Hematopoietic multipotent progenitor cell (in vitro differentiated cells): ENCODE data around the gene HPSE2. TPM values are rescaled to one million over a fixed set of nuclear protein-coding genes. Genes with fewer than 3 reads are reported as not detected.
"Not testable (repeated sequence)": the region's sequence is repeated elsewhere in the genome, so short reads cannot be mapped to it uniquely, and the experiment has no call there.

ENCODE experiments used
- DNase-seq, 3 donors: peaks; one replicate each; pipeline ENCODE4 v3.0.0-alpha.2; 2011 to 2015; ENCODE audit warnings: low read depth in 2 of 3, low spot score in 2 of 3
- total RNA-seq: library from RNA; depleted of rRNA; stranded (reverse); fragments of >200 nt; gene quantifications from one replicate; pipeline ENCODE4 v1.2.3, GENCODE V29; 2012

HPSE2 gene
- total RNA-seq, 1 donor, result not detected

DNA sequence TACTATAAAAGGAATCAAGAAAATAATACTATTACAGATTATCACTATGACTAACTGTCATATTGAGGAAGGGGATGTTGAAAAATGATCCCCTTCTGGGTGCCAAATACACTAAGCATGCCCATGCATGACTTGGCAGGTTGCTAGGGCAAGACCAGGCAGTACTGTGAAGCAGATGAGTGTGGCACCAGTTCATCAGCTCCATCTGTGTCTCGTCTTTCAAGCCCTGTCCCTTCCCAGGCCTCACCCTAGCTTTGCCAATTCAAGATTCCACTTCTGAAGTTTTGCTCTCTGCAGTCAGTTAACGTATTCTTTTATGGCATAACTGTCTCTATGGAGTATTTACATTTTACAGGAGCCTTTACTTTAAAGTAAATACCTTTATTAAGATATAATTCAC lies 653.3 kb downstream of the HPSE2 start:
- no peak for DNase-seq

DNA sequence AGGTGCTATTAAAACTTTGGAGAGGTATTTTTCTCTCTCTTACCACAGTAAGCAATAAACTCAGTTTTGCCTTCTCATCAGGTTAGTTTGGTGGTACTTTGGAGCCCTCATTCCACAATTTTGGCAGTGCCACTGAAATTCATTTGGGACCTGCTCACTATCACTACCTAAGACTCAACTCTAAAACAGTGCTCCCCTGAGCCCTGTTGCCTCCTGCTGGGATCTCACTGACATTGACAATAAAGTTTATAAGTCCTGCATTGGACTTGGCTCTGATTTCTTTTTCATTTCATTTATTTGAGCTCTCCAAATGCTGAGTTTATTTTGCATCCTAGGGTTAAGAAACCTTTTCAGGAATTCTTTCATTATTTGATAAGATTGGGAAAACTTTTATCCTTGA lies 658.1 kb downstream of the HPSE2 start:
- no peak for DNase-seq

- DNase-seq, result no peak
These were observed 658.5 kb downstream of the HPSE2 start for GRCh38 chr10:98577168-98577567.

GRCh38 chr10:98576096-98576495 lies 659.6 kb downstream of the HPSE2 start:
- no peak for DNase-seq

GRCh38 chr10:98572594-98572993 lies 663.1 kb downstream of the HPSE2 start:
- no peak for DNase-seq

DNA sequence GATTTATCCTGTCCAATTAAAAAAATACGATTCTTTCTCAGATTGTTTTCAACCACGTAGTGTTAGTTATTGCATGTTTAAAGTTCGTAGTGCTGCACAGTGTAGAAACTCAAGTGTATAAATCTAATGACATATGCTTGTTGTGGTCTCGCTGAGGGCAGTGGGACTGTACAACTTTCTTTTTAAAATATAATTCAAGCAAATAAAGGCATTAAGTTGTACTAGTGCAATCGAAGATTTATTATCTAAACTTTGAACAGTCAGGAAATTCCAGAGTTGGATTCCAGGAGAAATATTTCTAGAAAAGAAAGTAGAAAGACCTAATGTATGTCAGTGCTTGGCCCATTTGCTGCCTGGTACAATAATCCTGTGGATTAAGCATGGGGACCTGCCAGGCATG lies 664.8 kb downstream of the HPSE2 start:
- no peak for DNase-seq

DNA sequence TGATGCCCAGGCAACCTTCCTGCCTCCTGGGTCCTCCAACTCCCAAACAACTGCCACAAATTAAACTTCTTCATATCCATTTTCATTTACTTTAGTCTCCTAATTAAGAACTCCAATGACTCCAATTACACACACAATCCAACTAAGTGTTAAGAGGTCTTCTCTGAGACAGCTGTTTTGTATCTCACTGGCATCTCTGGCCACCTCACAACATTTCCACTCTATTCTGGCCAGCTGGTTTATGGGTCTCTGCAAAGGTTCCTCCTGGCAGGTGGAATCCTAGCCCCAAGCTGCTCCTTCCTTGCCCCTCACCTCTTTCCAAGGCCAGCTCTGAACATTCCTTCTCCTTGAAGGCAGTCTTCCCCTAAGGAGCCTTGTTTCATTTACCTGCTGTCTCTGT lies 665.8 kb downstream of the HPSE2 start:
- no peak for DNase-seq

GRCh38 chr10:98568551-98568950 lies 667.1 kb downstream of the HPSE2 start:
- no peak for DNase-seq

- no peak for DNase-seq
These were observed 668.1 kb downstream of the HPSE2 start for GRCh38 chr10:98567391-98568133.

GRCh38 chr10:98563811-98564210 lies 671.8 kb downstream of the HPSE2 start:
- DNase-seq, result no peak

GRCh38 chr10:98560565-98560964 lies 675.1 kb downstream of the HPSE2 start:
- no peak for DNase-seq

DNA sequence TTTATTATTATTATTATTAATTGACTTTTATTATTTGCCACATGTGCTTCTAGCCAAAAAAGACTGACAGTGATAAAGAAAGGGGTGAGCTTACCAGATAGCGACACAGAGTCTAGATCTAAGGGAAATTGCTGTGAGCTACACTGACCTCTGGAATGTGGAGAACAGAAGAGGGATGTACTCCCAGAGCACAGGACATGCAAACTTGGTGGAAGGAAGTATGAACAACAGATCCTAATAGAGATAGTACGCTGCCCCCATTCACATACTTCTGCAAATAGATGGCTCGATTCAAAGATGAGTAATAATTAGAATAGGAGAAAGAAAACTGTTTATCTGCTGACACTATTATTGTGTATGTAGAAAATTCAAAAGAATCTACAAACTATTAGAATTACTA lies 679.6 kb downstream of the HPSE2 start:
- DNase-seq, result no peak

DNA sequence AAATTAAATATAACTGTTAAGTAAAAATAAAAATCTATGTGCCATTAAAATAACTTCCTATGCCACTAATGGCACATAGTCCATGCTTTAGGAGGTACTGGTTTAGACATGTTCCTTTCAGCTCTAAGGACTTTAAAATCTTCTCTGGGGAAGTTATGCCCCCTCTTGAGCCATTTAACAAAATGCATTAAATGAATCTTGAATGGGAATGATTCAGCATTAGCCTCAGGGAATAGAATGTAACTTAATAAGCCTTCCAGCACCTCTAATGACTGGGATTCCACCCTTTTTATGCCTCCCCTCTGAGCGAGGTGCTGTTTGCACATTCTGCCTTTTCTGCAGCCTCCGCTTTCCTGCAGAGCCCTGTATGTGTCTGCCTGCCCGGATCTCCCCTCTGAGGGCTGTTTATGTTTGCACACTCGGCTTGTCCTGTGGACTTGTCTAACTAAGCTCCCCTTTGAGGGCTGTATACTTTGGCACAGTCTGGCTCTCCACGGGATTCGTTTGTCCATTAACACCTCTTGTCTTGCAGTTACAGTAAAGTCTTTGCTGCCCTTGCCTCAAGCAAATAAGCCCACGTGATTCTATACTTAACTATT lies 680.5 kb downstream of the HPSE2 start:
- no peak for DNase-seq

- not testable (repeated sequence) for DNase-seq
These were observed 694.1 kb downstream of the HPSE2 start for GRCh38 chr10:98541561-98541960.

GRCh38 chr10:98539578-98539977 lies 696.1 kb downstream of the HPSE2 start:
- DNase-seq, result no peak

GRCh38 chr10:98538472-98538871 lies 697.2 kb downstream of the HPSE2 start:
- DNase-seq, result no peak

DNA sequence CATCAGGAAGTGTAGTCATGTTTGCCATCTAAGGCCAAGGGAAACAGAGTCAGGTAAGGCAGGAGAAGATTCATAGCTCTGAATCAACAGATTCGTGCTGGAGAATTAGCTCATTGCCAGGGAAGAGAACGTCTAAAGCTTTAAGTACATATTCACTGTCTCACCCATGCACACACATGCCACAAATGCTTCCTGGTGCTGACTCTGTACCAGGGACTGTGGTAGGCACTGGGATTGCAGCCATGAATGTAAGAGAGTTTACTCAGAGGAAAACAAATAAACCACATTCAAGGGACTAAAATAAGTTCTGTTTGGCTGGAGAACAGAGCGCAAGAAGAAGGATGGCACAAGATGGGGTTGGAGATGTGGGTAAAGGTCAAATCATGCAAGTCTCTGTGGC lies 699.1 kb downstream of the HPSE2 start:
- no peak for DNase-seq

GRCh38 chr10:98533746-98534445 lies 701.8 kb downstream of the HPSE2 start:
- DNase-seq, result no peak

- DNase-seq, result no peak
These were observed 702.4 kb downstream of the HPSE2 start for GRCh38 chr10:98533241-98533640.

GRCh38 chr10:98528805-98529183 lies 706.9 kb downstream of the HPSE2 start:
- no peak for DNase-seq

- no peak for DNase-seq
These were observed 707.4 kb downstream of the HPSE2 start for GRCh38 chr10:98528166-98528804.

DNA sequence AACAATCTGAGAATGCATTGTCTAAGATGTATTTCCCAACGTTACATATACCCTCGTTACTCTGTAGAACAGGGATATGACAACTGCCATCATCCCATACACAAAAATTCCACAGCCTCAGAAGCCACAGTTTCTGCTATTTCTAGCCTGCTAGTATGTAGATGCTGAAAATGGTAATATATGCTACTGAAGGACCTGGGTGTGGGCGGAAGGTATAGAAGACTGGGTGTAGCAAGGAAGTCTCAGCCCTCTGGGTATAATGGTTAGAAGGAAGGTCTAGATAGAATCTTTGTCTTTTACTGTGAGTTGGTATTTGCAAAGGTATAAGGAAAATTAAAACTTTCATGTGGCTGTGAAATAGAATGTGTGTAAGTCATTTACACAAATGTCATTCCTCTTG lies 709.7 kb downstream of the HPSE2 start:
- no peak for DNase-seq
